Lower lobe of right lung (tissue), 2 donors: Measurements from ENCODE around the gene TMEM51. TPM values are rescaled to one million over a fixed set of nuclear protein-coding genes. Genes with fewer than 3 reads are reported as not detected.

ENCODE experiments used
- ATAC-seq, 2 donors: fragments of 200-7000 bp; cut with Tn5 transposase; one replicate each; pipeline ENCODE4 v1.9.1; 2020 to 2022; ENCODE audit warnings: mild to moderate bottlenecking in 2 of 2, moderate library complexity in 2 of 2
- DNase-seq: peaks from one replicate; pipeline ENCODE4 v3.0.0-alpha.2; 2020
- H3K27ac ChIP-seq: fragments of 200-600 bp; one replicate; pipeline ENCODE4 v1.8.0; 2022
- H3K27me3 ChIP-seq: fragments of 200-600 bp; one replicate; pipeline ENCODE4 v1.8.0; 2022; ENCODE audit warnings: low read depth
- H3K36me3 ChIP-seq: fragments of 200-600 bp; one replicate; pipeline ENCODE4 v1.8.0; 2022; ENCODE audit warnings: mild to moderate bottlenecking
- H3K4me1 ChIP-seq: fragments of 200-600 bp; one replicate; pipeline ENCODE4 v1.8.0; 2022
- H3K4me3 ChIP-seq: fragments of 200-600 bp; one replicate; pipeline ENCODE4 v1.8.0; 2022; ENCODE audit warnings: mild to moderate bottlenecking
- H3K9me3 ChIP-seq: fragments of 200-600 bp; one replicate; pipeline ENCODE4 v1.8.0; 2022
- intact Hi-C: fragments of 100-400 bp; cut with DNase I; formaldehyde crosslinking; loops from one replicate; pipeline ENCODE4 v1.11.0; 2022
- total RNA-seq: library from RNA; stranded (reverse); fragmentation: NEBNext Ultra II Directional; extraction: Animal tissue kit (Norgen Biotek cat#: 25700); gene quantifications from one replicate; pipeline ENCODE4 v1.2.1, GENCODE V29; 2021
- TF ChIP-seq, protein P1 (sequence below): fragments of 200-600 bp; IDR thresholded peaks from one replicate; pipeline ENCODE4 v1.8.0; 2022; ENCODE audit warnings: antibody characterized with exemption, mild to moderate bottlenecking
- donor health status: DM: no; HTN: yes; CAD: no; lungs with severe emphysema.

Gene TMEM51
- total RNA-seq, 1 donor from 2014 or later = 18.4 TPM

DNA sequence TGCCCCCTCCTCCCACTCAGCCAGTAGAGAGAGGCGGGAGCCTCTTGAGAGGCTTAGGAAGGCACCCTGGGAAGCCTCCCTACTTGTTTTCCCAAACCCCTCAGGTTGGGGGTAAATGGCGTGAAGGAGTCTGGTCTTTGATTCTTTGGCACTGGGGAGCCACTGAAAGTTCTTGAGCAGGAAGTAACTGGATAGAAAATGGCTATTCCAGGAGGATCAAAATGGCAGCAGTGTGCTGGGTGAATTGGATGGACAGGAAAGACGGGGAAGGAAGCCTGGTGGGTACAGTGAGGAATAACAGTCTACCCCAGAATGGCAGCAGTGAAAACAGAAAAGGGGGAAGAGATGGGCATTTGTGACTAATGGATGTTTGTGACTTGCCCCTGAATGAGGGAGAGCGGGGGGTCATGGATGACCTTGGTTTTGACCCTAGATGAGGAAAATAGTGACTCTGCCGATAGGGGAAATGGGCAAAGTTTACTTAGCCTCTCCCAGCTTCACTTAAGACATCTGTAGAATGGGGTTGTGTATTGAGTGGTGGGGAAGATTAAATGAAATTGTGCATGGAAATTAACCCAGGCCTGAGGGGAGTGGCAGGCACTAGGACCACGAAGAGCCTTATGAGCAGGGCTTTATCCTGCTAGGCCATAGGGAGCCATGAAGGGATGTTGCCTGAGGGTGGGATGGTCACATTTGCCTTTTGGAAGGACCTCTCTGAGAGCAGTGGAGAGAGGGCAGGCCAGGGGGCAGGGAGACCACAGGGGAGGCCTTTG is 32.7 kb downstream of the TMEM51 start:
- H3K4me3 ChIP-seq = no peak overlapping the region
- TF ChIP-seq, protein P1, sequence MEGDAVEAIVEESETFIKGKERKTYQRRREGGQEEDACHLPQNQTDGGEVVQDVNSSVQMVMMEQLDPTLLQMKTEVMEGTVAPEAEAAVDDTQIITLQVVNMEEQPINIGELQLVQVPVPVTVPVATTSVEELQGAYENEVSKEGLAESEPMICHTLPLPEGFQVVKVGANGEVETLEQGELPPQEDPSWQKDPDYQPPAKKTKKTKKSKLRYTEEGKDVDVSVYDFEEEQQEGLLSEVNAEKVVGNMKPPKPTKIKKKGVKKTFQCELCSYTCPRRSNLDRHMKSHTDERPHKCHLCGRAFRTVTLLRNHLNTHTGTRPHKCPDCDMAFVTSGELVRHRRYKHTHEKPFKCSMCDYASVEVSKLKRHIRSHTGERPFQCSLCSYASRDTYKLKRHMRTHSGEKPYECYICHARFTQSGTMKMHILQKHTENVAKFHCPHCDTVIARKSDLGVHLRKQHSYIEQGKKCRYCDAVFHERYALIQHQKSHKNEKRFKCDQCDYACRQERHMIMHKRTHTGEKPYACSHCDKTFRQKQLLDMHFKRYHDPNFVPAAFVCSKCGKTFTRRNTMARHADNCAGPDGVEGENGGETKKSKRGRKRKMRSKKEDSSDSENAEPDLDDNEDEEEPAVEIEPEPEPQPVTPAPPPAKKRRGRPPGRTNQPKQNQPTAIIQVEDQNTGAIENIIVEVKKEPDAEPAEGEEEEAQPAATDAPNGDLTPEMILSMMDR = no peak
- H3K4me1 ChIP-seq = peaks cover 33% of the 10 kb centered on the region
- H3K27me3 ChIP-seq = no peaks in the 10 kb centered on the region
- intact Hi-C loops = no loop called here
- H3K27ac ChIP-seq = no peak overlapping the region
- no peaks in the 10 kb centered on the region for H3K36me3 ChIP-seq
- DNase-seq (no peak), ATAC-seq (no peak)
- no peaks in the 10 kb centered on the region for H3K9me3 ChIP-seq

DNA sequence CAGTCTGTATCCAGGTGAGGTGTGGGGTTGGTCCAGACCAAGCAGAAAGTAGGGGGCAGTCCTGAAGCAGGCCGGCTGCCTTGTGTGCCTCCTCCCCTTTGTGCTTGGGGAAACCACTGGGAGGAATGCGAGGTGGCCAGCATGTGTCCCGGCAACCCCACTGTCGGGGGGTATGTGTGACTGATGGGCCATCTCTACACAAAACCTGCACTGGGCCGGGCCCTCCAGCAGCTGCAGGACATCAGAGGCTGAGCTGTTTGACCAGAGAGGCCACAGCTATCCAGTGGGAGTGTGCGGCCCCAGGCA is 33.3 kb downstream of the TMEM51 start:
- no peak overlapping the region for H3K27ac ChIP-seq
- no peaks in the 10 kb centered on the region for H3K9me3 ChIP-seq
- no peaks in the 10 kb centered on the region for H3K36me3 ChIP-seq
- DNase-seq (no peak), ATAC-seq (no peak)
- no peaks in the 10 kb centered on the region for H3K27me3 ChIP-seq
- peaks cover 33% of the 10 kb centered on the region for H3K4me1 ChIP-seq
- H3K4me3 ChIP-seq = no peak overlapping the region
- TF ChIP-seq, protein P1 = no peak
- intact Hi-C loops = no loop called here

DNA sequence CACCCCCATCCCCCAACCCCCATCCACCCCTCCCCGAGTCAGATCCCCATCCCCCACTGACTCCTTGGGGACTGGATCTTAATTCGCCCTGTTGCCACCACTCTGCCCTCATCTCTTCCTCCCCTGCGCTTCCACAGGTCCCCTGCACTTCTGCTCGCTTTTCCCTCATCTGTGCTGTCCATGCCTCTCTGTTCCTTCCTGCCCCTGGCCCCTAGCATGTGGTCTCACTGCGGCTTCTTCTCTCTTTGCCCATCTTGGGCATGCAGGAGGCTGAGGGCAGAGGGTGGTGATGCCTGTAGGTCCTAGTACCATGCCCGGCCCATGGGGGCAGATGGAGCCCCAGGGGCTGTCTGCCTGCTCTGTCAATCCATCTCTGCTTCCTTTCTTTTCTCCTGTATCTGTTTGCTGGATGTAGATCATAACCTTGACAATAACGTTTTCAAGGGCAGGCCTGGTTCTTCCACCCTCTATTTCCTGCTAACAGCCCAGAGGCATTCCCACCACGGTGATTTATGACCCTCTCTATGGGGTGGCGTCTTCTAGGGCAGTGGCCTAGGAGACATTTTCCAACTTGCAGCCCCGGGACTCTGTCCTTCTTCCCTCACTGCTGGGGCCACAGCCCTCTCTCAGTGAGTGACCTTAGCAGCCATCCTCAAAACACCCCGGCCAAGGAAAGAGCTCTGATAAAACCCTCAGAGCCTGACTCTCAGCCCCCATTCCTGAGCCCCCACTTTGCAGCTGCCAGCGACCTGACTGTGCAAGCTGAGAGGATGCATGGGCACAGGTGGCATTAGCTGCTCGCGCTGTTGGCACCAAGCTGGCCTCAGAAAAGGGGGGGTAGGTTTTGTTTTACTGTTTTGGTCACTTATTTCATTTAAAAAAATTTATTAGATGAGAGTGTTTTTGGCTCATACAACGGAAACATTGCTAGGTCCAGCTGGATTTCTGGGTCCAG is 33.9 kb downstream of the TMEM51 start:
- H3K36me3 ChIP-seq = no peaks in the 10 kb centered on the region
- H3K9me3 ChIP-seq = no peaks in the 10 kb centered on the region
- H3K27me3 ChIP-seq = no peaks in the 10 kb centered on the region
- no peak for ATAC-seq
- TF ChIP-seq, protein P1 = no peak
- no peak overlapping the region for H3K4me3 ChIP-seq
- intact Hi-C loops = no loop called here
- peaks cover 33% of the 10 kb centered on the region for H3K4me1 ChIP-seq
- DNase-seq = no peak
- peak overlapping the region; percentile 49 for H3K27ac ChIP-seq

DNA sequence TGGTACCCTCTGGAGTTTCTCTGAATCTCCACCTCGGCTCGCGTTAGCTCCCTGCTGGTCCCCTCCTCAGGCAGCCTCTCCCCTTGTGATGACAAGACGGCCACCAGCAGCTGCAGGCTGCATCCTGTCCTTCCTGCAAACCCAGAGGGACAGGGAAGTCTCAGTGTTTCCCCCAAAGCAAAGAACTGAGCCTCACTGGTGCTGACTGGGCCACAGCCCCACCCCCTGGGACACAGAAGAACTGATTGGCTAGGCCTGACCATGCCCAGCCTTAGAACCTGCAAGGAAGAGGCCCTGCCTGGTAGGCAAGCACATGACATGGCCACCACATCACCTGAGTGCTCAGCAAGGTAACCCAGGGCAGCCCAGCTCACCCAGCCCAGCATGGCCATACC is 34.6 kb downstream of the TMEM51 start:
- TF ChIP-seq, protein P1 = no peak
- DNase-seq (no peak), ATAC-seq (peak in 1 of 2 donors; percentile 15)
- peak overlapping the region; percentile 49 for H3K27ac ChIP-seq
- H3K27me3 ChIP-seq = no peaks in the 10 kb centered on the region
- no peak overlapping the region for H3K4me3 ChIP-seq
- H3K4me1 ChIP-seq = peaks cover 33% of the 10 kb centered on the region
- H3K36me3 ChIP-seq = no peaks in the 10 kb centered on the region
- no peaks in the 10 kb centered on the region for H3K9me3 ChIP-seq
- intact Hi-C loops = no loop called here

DNA sequence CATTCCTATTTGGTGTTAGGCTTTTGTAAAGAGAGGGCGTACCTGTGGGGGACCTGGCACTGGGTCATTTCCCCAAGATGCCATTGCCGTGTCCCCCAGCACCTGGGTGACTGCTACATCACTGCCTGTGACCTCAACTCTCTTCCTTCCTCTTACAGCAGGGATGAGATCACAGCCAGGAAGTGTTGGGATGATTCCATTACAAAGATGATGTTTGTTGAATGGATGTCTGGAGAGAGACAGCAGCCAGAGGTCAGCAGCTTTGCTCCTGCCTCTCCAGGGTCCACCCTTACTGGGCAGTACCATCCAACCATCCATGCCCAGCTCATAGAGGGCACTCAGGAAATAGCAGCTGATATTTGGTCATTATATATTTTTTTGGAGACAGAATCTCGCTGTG is 35.1 kb downstream of the TMEM51 start:
- peak; percentile 15 to 18 for ATAC-seq
- Histone ChIP-seq H3K27ac (peak overlapping the region; percentile 49), H3K36me3 (no peaks in the 10 kb centered on the region), H3K4me1 (peaks cover 33% of the 10 kb centered on the region), H3K4me3 (no peak overlapping the region), H3K27me3 (no peaks in the 10 kb centered on the region), H3K9me3 (no peaks in the 10 kb centered on the region)
- TF ChIP-seq, protein P1 = no peak
- intact Hi-C loops = no loop called here
- DNase-seq = no peak
